ENCODE data around the gene COX6A2.

Gene COX6A2

DNA sequence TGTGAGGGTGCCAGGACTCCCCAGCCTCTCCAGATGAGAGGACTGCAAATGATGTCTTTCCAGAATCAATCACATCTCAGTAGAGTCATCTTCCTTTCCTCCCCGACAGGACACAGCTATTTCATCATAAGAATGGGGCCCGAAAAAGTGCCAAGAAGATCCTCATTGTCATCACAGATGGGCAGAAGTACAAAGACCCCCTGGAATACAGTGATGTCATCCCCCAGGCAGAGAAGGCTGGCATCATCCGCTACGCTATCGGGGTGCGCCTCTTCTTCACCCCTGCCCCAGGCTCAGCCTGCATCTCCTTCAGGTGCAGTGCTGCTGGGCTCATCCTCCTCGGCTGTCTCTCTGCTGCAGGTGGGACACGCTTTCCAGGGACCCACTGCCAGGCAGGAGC lies 20.8 kb downstream of the COX6A2 start:
- DNase-seq: no peak

DNA sequence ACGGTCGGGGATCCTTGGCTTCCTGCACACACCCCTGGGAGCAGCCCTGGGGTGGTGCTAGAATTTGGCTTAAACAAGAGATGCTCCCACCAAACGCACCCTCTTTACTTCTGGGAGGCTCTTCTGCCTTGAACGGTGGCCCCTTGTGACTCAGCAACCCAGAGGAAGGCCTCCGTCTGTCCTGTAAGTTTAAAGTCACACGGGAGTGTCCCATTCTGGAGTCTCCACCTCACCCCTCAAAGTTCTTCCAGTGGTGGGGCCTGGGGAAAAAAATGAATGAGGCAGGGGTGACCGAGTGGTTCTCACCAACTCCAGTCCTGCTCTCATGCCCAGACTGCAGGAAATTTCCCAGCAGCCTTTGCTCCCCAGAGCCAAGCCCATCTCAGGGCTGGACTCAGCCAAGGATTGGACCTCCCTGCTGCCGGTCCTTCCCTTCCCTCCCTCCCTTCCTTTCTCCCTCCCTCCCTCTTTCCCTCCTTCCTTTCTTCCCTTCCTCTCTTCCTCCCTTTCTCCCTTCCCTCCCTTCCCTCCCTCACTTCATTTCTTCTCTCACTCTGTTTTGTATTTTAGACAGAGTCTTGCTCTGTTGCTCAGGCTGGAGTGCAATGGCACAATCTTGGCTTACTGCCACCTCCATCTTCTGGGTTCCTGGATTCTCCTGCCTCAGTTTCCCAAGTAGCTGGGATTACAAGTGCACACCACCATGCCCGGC lies 23.7 kb downstream of the COX6A2 start:
- DNase-seq: no peak

GRCh38 chr16:31403590-31404352 lies 24.4 kb downstream of the COX6A2 start:
- no peak for DNase-seq

- DNase-seq: no peak
These were observed 25.5 kb downstream of the COX6A2 start for GRCh38 chr16:31402687-31403086.

DNA sequence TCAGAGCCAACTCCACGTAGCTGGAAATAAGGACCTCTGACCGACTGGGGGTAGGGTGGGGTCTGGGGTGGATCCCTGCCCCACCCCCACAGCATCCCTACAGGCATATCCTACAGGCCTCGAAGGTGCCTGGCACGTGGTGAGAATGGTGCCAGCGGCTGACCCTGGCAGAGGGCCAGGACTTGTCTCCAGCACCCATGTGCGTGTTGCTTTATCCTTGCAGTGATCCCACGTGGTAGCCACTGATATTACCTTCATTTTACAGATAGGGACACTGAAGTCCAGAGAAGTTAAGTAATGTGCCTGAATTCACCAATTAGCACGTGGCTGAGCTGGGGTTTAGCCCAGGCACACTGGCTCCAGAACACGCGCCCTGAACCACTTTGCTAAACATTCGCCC lies 26.7 kb downstream of the COX6A2 start:
- DNase-seq: no peak

DNA sequence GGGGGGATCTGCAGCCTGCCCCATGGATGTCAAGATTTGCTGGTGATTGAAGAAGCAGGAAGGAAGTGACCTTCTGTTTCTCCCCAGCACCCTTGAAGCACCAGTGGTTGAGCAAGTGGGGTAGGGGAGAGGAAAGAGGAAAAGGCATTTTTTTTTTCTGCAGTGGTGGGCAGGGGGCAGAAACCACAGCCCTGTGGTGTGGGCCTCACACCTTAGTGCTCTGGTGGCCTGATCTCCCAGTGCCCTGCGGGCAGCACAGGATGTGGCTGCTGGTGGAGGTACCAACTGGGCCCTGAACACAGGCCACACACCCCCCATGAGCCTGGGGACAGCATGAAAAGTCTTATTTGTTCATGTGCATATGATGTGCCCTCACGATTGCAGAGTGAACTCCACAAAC lies 28.0 kb downstream of the COX6A2 start:
- DNase-seq: no peak

- DNase-seq: no peak
These were observed 30.5 kb downstream of the COX6A2 start for GRCh38 chr16:31397701-31398100.

GRCh38 chr16:31397096-31397660 lies 31.0 kb downstream of the COX6A2 start:
- DNase-seq: no peak

DNA sequence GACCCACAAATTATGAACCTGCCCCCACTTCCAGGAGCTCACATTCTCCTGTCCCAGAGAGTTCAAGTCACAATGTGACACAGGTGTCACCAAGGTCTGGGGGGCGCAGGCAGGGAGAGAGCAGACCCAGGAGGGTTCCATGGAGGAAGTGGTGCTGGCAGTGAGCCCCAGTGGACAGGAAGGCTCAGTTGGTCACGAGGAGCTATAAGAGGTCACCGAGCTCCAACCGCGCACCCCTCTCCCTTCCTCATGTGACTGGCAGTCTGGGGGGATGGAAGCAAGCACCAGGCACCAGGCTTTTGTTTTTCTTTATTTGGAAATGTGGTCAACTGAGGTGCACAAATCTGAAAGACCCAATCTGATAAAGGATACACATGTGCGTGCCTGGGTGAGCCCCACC lies 32.5 kb downstream of the COX6A2 start:
- DNase-seq: no peak

- no peak for DNase-seq
These were observed 35.1 kb downstream of the COX6A2 start, which contains the start of gene ITGAD for GRCh38 chr16:31393056-31393455. TSS of gene ITGAD (plus strand) at chr16:31393335. CDS start at chr16:31393361, 26 bp downstream.

GRCh38 chr16:31390504-31391041 lies 37.6 kb downstream of the COX6A2 start:
- no peak for DNase-seq

- no peak for DNase-seq
These were observed 39.6 kb downstream of the COX6A2 start for GRCh38 chr16:31388535-31388934.

DNA sequence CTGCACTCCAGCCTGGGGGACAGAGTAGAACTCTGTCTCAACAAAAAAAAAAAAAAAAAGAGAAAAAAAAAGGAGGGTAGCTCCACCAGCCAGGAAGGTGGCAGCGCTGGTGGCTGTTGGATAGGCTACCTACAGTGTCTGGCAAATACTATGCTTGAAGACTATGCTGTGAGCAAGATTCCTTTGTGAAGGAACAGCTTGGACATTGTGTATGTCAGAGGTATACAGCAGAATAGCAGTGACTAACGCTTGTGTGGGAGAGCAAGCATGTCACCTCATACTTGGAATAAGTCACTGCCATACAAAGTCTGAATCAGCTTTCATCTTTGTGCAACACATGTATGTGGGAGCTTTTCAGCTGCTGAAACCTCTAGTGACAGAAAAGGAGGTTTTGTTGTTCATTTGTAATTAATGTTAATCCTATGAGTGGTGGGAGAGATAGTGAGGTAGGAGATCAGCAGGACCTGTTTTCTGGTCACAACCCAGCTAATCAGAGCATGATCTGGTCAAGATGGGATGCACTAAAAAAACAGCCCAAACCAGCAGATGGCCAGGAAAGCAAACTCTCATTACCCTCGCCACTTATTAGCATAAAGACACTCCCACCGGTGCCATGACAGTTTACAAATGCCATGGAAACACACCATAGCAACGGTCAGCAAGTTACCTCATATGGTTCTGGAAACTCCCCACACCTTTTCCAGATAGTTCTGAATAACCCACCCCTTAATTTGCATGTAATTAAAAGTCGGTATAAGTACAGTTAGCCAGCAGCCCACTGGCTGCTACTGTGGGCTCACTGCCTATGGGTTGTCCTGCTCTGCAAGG lies 41.8 kb downstream of the COX6A2 start:
- DNase-seq: peak; percentile 54

- no peak for DNase-seq
These were observed 42.5 kb downstream of the COX6A2 start for GRCh38 chr16:31385680-31386079.

DNA sequence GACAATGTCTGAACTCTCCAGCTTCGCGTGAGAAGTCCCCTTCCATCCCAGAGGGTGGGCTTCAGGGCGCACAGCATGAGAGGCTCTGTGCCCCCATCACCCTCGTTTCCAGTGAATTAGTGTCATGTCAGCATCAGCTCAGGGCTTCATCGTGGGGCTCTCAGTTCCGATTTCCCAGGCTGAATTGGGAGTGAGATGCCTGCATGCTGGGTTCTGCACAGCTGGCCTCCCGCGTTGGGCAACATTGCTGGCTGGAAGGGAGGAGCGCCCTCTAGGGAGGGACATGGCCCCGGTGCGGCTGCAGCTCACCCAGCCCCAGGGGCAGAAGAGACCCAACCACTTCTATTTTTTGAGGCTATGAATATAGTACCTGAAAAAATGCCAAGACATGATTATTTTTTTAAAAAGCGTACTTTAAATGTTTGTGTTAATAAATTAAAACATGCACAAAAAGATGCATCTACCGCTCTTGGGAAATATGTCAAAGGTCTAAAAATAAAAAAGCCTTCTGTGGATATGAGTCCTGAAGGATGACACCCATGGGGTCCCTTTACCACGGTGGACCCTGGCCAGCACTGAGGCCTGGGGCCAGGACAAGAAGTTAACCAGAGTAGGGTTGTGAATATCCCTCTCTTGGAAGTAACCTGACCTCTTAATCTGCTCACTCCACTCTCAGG lies 45.5 kb downstream of the COX6A2 start:
- peak; percentile 67 for DNase-seq

- DNase-seq: no peak
These were observed 48.0 kb downstream of the COX6A2 start for GRCh38 chr16:31380201-31380600.
